AG04450 (cell line): ENCODE results near the gene PRKAA2. TPM values are rescaled to one million over a fixed set of nuclear protein-coding genes. Genes with fewer than 3 reads are reported as not detected.

Experiments used
- CTCF ChIA-PET: fragments of 300-600, 350-600 bp; formaldehyde crosslinking; extraction: SDS; loops from one replicate; lab custom pipeline; 2022; ENCODE audit warnings: antibody characterized with exemption, inconsistent platforms; lab: Charles Lee
- POLR2A ChIA-PET: fragments of 350-600 bp; formaldehyde crosslinking; extraction: SDS; loops from one replicate; lab custom pipeline; 2021; ENCODE audit warnings: antibody characterized with exemption, inconsistent platforms; lab: Yijun Ruan, JAX
- DNase-seq: peaks from one replicate; pipeline ENCODE4 v3.0.0-alpha.2; 2011; ENCODE audit warnings: low read depth, low spot score
- H3K27ac ChIP-seq: one replicate; pipeline ENCODE4 v1.5.1; 2012; ENCODE audit warnings: low read depth, low read length, control low read depth
- H3K27me3 ChIP-seq: one replicate; pipeline ENCODE4 v1.6.0; 2012; ENCODE audit warnings: low read length; ENCODE audit not compliant: control insufficient read depth, insufficient read depth
- H3K4me3 ChIP-seq: 2 replicates; pipeline ENCODE4 v1.5.1; 2011; ENCODE audit warnings: mild to moderate bottlenecking, low read depth, low read length, control low read depth
- H3K9me3 ChIP-seq: 2 replicates; pipeline ENCODE4 v1.5.1; 2012; ENCODE audit warnings: low read length; ENCODE audit not compliant: control insufficient read depth, insufficient read depth
- CTCF ChIP-seq: IDR thresholded peaks from 2 replicates; pipeline ENCODE4 v1.5.1; 2011; ENCODE audit warnings: low read depth, low read length, control low read depth, inconsistent platforms
- polyA plus RNA-seq: library from polyadenylated mRNA; depleted of rRNA; stranded (reverse); fragments of >200 nt; gene quantifications from 2 replicates; pipeline ENCODE4 v1.2.3, GENCODE V29; 2011

Gene PRKAA2
- polyA plus RNA-seq, 1 experiment = 4.7 TPM

- POLR2A ChIA-PET = no interaction called here
Observed at GRCh38 chr1:56726706-56727105, 81.6 kb downstream of the PRKAA2 start.

GRCh38 chr1:56728964-56729363 lies 83.8 kb downstream of the PRKAA2 start:
- Histone ChIP-seq H3K4me3 (no peak overlapping the region), H3K27me3 (peaks cover 3% of the 10 kb centered on the region), H3K27ac (no peak overlapping the region), H3K9me3 (no peaks in the 10 kb centered on the region)
- ChIA-PET POLR2A (no interaction called here), CTCF (no interaction called here)
- TF ChIP-seq CTCF = no peak
- no peak for DNase-seq

More at GRCh38 chr1:56726706-56727105, 81.6 kb downstream of the PRKAA2 start:
- Histone ChIP-seq H3K9me3 (no peaks in the 10 kb centered on the region), H3K27me3 (peaks cover 3% of the 10 kb centered on the region), H3K27ac (no peak overlapping the region), H3K4me3 (no peak overlapping the region)
- no peak for DNase-seq
- CTCF ChIA-PET = no interaction called here
- TF ChIP-seq CTCF = no peak

- no peak overlapping the region for H3K27ac ChIP-seq
- ChIA-PET POLR2A (no interaction called here), CTCF (no interaction called here)
- H3K27me3 ChIP-seq = no peaks in the 10 kb centered on the region
- no peak for TF ChIP-seq CTCF
- no peak for DNase-seq
- H3K4me3 ChIP-seq = no peak overlapping the region
- H3K9me3 ChIP-seq = no peaks in the 10 kb centered on the region
Observed at GRCh38 chr1:56745231-56745630, 100.1 kb downstream of the PRKAA2 start.

GRCh38 chr1:56754708-56755479 lies 109.8 kb downstream of the PRKAA2 start:
- Histone ChIP-seq H3K27me3 (no peaks in the 10 kb centered on the region), H3K9me3 (no peaks in the 10 kb centered on the region), H3K27ac (no peak overlapping the region), H3K4me3 (no peak overlapping the region)
- no peak for TF ChIP-seq CTCF
- no peak for DNase-seq
- CTCF ChIA-PET = interaction anchor here (0.6 kb wide), 1 partner anchor 666 kb away, joined by 3 read pairs; no protein-coding TSS in a partner anchor
- POLR2A ChIA-PET = no interaction called here

- no peak for DNase-seq
- no peak for TF ChIP-seq CTCF
- H3K9me3 ChIP-seq = no peaks in the 10 kb centered on the region
- no peaks in the 10 kb centered on the region for H3K27me3 ChIP-seq
- POLR2A ChIA-PET = no interaction called here
- H3K27ac ChIP-seq = no peak overlapping the region
- CTCF ChIA-PET = interaction anchor here (0.6 kb wide), 1 partner anchor 665 kb away, joined by 3 read pairs; no protein-coding TSS in a partner anchor
- H3K4me3 ChIP-seq = no peak overlapping the region
Observed at GRCh38 chr1:56755911-56756310, 110.8 kb downstream of the PRKAA2 start.
